HG02852 (cell line): ENCODE data around the gene PEX26.
"Not testable (repeated sequence)": the region's sequence is repeated elsewhere in the genome, so short reads cannot be mapped to it uniquely, and the experiment has no call there.

Experiments
- ATAC-seq: cut with Tn5 transposase; IDR thresholded peaks from one replicate; pipeline ENCODE4 v1.9.1; 2021; ENCODE audit warnings: mild to moderate bottlenecking, moderate library complexity; ENCODE audit not compliant: unreplicated experiment

PEX26 gene

GRCh38 chr22:18115906-18116371 is 38.1 kb downstream of the PEX26 start:
- no peak for ATAC-seq

GRCh38 chr22:18116634-18117033 is 38.8 kb downstream of the PEX26 start:
- ATAC-seq = no peak

GRCh38 chr22:18118345-18118915 is 40.6 kb downstream of the PEX26 start:
- no peak for ATAC-seq

GRCh38 chr22:18119409-18120110 is 41.8 kb downstream of the PEX26 start:
- ATAC-seq = no peak

GRCh38 chr22:18120857-18121256 is 43.1 kb downstream of the PEX26 start:
- ATAC-seq = no peak

DNA sequence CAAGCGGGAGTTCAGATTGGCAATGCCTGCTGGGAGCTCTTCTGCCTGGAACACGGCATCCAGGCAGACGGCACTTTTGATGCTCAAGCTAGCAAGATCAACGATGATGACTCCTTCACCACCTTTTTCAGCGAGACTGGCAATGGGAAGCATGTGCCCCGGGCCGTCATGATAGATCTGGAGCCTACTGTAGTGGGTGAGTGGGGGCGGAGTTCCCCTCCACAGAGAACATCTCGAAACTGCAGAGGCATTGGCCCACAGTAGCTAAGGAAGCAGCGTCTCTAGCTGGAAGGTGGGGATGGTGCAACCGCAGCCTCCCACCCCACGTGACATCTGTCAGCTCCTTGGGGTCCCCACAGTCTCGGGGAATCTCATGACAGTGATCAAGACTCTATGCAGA is 43.7 kb downstream of the PEX26 start:
- no peak for ATAC-seq

- no peak for ATAC-seq
Measured at GRCh38 chr22:18121954-18122554, 44.3 kb downstream of the PEX26 start.

DNA sequence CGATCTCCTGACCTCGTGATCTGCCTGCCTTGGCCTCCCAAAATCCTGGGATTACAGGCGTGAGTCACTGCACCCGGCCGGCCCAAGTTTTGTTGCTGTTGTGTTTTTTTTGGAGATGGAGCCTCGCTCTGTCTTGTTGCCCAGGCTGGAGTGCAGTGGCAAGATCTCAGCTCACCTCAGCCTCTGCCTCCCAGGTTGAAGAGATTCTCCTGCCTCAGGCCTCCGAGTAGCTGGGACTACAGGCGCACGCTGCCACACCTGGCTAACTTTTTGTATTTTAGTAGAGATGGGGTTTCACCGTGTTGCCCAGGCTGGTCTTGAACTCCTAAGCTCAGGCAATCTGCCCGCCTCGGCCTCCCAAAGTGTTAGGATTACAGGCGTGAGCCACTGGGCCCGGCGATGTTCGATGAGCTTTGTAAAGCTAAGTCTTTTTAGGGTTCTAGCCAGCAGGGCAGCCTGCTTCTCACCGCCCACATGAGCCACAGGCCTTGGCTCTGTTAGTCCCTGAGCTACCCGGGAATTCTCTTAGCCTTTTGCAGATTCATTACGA is 45.8 kb downstream of the PEX26 start:
- not testable (repeated sequence) for ATAC-seq

- no peak for ATAC-seq
Measured at GRCh38 chr22:18126606-18127005, 48.8 kb downstream of the PEX26 start.

DNA sequence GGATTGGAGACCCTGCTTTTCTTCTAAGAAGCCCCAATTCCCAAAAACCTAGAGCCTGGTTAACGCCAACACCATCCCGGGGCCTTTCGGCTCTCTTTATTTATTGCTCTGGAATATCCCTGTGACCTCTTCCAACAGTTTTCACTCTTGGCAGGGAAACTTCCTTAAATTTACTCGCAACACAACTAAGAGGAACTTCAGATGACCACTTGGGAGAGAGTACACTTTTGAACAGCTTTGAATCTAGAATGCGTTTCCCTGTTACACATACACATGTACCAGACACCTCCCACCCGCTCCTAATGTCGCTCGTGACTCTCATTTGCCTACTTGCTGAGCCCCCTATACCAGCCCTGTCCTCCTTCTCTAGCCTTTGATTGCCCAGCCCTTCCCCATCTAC is 52.2 kb downstream of the PEX26 start:
- ATAC-seq = no peak

- no peak for ATAC-seq
Measured at GRCh38 chr22:18130699-18131429, 53.1 kb downstream of the PEX26 start.

- no peak for ATAC-seq
Measured at GRCh38 chr22:18133452-18133851, 55.7 kb downstream of the PEX26 start.

DNA sequence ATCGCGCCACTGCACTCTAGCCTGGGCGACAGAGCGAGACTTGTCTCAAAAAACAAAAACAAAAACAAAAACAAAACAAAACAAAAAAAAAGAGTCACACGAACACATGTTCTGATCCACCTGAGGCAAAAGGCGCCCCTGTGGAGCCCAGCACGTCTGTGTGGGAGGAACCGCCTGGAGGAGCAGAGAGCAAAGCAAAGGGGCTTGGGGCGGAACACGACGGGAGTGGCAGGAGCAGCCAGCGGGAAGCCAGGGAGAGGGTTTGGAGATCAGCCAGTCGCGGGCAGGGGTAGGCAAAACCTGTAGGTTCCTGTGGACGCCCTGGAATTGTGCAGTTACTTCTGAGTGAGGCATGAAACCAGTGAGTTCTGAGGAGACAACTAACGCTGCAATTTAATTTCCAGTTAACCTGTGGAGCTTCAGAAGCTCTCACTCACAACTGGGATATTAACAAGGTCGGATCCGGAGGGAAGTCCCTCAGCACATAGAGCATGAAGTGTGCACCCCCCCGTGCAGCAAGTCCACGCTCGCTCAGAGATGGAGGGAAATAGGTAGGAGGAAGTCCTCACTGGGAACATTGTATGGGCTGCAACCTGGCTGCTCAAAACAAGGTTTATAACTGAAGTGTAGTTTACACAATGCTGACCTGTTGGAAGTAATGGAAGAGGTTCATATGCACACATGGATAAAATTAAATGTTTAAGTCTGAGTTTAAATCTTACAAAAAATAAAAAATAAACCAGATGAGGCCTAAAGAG is 59.0 kb downstream of the PEX26 start:
- ATAC-seq = no peak

GRCh38 chr22:18141004-18141403 is 63.2 kb downstream of the PEX26 start:
- not testable (repeated sequence) for ATAC-seq

- ATAC-seq = no peak
Measured at GRCh38 chr22:18144105-18144504, 66.3 kb downstream of the PEX26 start.

GRCh38 chr22:18145676-18146388 is 68.0 kb downstream of the PEX26 start:
- ATAC-seq = no peak

- ATAC-seq = no peak
Measured at GRCh38 chr22:18146389-18146753, 68.6 kb downstream of the PEX26 start.

- no peak for ATAC-seq
Measured at GRCh38 chr22:18147791-18148190, 70.0 kb downstream of the PEX26 start.

GRCh38 chr22:18148293-18148965 is 70.6 kb downstream of the PEX26 start:
- no peak for ATAC-seq
